Thoracic aorta (tissue), 2 donors: ENCODE measurements around the gene GJB2. TPM values are rescaled to one million over a fixed set of nuclear protein-coding genes. Genes with fewer than 3 reads are reported as not detected.
A peak's percentile ranks its signal among the peaks of the same experiment; 100 is the strongest.

Experiments
- ATAC-seq: fragments of 150-250 bp; one replicate; pipeline ENCODE4 v1.8.0; 2017; ENCODE audit warnings: low read depth; ENCODE audit not compliant: insufficient number of reproducible peaks, low FRiP score
- DNase-seq: peaks from one replicate; pipeline ENCODE4 v3.0.0-alpha.2; 2020; ENCODE audit warnings: low spot score
- H3K27ac ChIP-seq, 2 donors: fragments of 200-600 bp; sonication (generic); 1 replicate in 1 of 2; 2 replicates in 1 of 2; pipeline ENCODE4 v1.5.1; 2016; ENCODE audit warnings: mild to moderate bottlenecking in 2 of 2, moderate library complexity in 2 of 2
- H3K27me3 ChIP-seq: fragments of 200-600 bp; sonication (generic); replicated peaks from 2 replicates; pipeline ENCODE4 v1.6.0; 2016; ENCODE audit warnings: mild to moderate bottlenecking; ENCODE audit not compliant: insufficient read depth
- H3K36me3 ChIP-seq: fragments of 200-600 bp; sonication (generic); one replicate; pipeline ENCODE4 v1.5.1; 2016
- H3K4me1 ChIP-seq, 2 donors: fragments of 200-600 bp; sonication (generic); 1 replicate in 1 of 2; 2 replicates in 1 of 2; pipeline versions ENCODE4 v1.5.1 to v1.6.0; 2016; ENCODE audit warnings: low read depth in 2 of 2, mild to moderate bottlenecking in 1 of 2; ENCODE audit not compliant: control insufficient read depth in 1 of 2
- H3K4me3 ChIP-seq: fragments of 200-600 bp; sonication (generic); 2 replicates; pipeline ENCODE4 v1.5.1; 2016; ENCODE audit warnings: mild to moderate bottlenecking
- H3K9me3 ChIP-seq: fragments of 200-600 bp; sonication (generic); 2 replicates; pipeline ENCODE4 v1.5.1; 2016
- CTCF ChIP-seq: fragments of 200-600 bp; sonication (generic); IDR thresholded peaks from one replicate; pipeline ENCODE4 v1.5.1; 2019; ENCODE audit warnings: antibody characterized with exemption
- total RNA-seq, 2 donors: library from RNA; depleted of rRNA; stranded (reverse); fragments of >200 nt; gene quantifications; one replicate each; pipeline versions ENCODE4 v1.1.0 to v1.2.3, GENCODE V29; 2016

Gene GJB2
- total RNA-seq, 2 donors from 2014 or later = 0.27 to 1.1 TPM

- peaks cover 0 to 5% of the 10 kb centered on the region in 2 donors for H3K4me1 ChIP-seq
- TF ChIP-seq CTCF = no peak
- no peaks in the 10 kb centered on the region for H3K9me3 ChIP-seq
- DNase-seq = no peak
- no peaks in the 10 kb centered on the region for H3K36me3 ChIP-seq
- no peak overlapping the region for H3K4me3 ChIP-seq
- no peaks in the 10 kb centered on the region for H3K27me3 ChIP-seq
- H3K27ac ChIP-seq = no peak overlapping the region
- ATAC-seq = no peak
Observed at GRCh38 chr13:20178156-20178555, 14.6 kb downstream of the GJB2 start.

- no peak for TF ChIP-seq CTCF
- ATAC-seq (no peak), DNase-seq (no peak)
- H3K36me3 ChIP-seq = no peaks in the 10 kb centered on the region
- no peak overlapping the region for H3K4me3 ChIP-seq
- H3K27ac ChIP-seq = no peak overlapping the region
- H3K9me3 ChIP-seq = no peaks in the 10 kb centered on the region
- H3K4me1 ChIP-seq = peaks cover 0 to 5% of the 10 kb centered on the region in 2 donors
- H3K27me3 ChIP-seq = no peaks in the 10 kb centered on the region
Observed at GRCh38 chr13:20177049-20177831, 15.5 kb downstream of the GJB2 start.

GRCh38 chr13:20175907-20176652 is 16.7 kb downstream of the GJB2 start:
- no peak for TF ChIP-seq CTCF
- DNase-seq (no peak), ATAC-seq (no peak)
- no peaks in the 10 kb centered on the region for H3K36me3 ChIP-seq
- H3K4me1 ChIP-seq = peaks cover 0 to 5% of the 10 kb centered on the region in 2 donors
- H3K4me3 ChIP-seq = no peak overlapping the region
- no peaks in the 10 kb centered on the region for H3K9me3 ChIP-seq
- no peaks in the 10 kb centered on the region for H3K27me3 ChIP-seq
- no peak overlapping the region for H3K27ac ChIP-seq

DNA sequence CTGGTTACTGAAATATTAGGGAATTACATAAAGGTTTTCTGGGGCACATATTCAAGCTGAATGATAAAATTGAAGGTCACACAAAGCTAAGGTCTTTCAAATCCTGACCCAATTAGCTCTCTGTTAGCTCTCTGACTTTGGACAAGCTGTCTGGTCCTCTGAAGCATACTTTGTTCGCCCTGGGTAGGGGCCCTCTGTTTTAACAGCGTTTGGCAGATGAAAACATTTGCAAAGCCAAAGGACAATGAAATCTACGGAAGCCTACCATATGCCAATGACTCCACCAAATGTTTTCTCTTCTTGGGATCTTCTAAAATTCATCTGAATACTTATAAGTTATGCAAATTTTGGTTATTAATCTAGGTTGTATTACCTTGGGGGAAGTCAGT is 17.3 kb downstream of the GJB2 start:
- H3K27me3 ChIP-seq = no peaks in the 10 kb centered on the region
- H3K4me3 ChIP-seq = peak overlapping the region; percentile 47
- H3K36me3 ChIP-seq = no peaks in the 10 kb centered on the region
- peaks cover 0 to 5% of the 10 kb centered on the region in 2 donors for H3K4me1 ChIP-seq
- H3K27ac ChIP-seq = no peak overlapping the region
- no peaks in the 10 kb centered on the region for H3K9me3 ChIP-seq
- no peak for DNase-seq
- TF ChIP-seq CTCF = no peak
- peak; percentile 14 for ATAC-seq

- no peaks in the 10 kb centered on the region for H3K36me3 ChIP-seq
- H3K4me1 ChIP-seq = peaks cover 0 to 5% of the 10 kb centered on the region in 2 donors
- DNase-seq (peak; percentile 80), ATAC-seq (peak; percentile 62)
- no peak for TF ChIP-seq CTCF
- H3K27me3 ChIP-seq = no peaks in the 10 kb centered on the region
- H3K27ac ChIP-seq = no peak overlapping the region
- H3K4me3 ChIP-seq = peak overlapping the region; percentile 47
- no peaks in the 10 kb centered on the region for H3K9me3 ChIP-seq
Observed at GRCh38 chr13:20174656-20175405, 17.9 kb downstream of the GJB2 start.
